DLD1 (cell line): ENCODE measurements around the gene GTF3C1.

ENCODE experiments used
- in situ Hi-C: cut with HindIII; loops from 2 replicates; pipeline ENCODE4 v1.10.0; 2017; ENCODE audit warnings: low sequenced_read_pairs

The GTF3C1 gene

GRCh38 chr16:27522173-27522707 lies 27.5 kb downstream of the GTF3C1 start:
- in situ Hi-C loops, result no loop called here

GRCh38 chr16:27520982-27521673 lies 28.6 kb downstream of the GTF3C1 start:
- in situ Hi-C loops, result no loop called here

- in situ Hi-C loops, result no loop called here
Observed at GRCh38 chr16:27518226-27518625, 31.5 kb downstream of the GTF3C1 start.

DNA sequence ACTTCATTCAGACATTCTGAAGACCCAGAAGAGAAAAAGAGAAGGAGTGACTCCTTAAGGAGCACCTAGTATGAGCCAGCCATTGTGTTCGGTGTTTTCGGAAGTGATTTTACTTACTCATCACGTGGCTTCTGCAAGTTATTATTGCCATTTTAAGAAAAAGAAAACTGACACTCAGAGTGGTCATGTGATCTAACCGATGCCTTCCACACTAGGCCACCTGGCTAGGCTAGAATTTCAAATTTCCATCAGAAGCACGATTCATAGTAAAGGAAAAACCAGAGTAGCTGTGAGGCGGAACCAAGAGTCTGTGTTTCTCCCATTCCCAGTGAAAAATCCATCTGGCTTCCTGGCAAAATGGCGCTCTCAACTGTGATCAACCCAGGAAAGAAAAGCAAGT lies 32.0 kb downstream of the GTF3C1 start:
- in situ Hi-C loops, result no loop called here

- in situ Hi-C loops, result no loop called here
Observed at GRCh38 chr16:27516365-27516764, 33.3 kb downstream of the GTF3C1 start.

DNA sequence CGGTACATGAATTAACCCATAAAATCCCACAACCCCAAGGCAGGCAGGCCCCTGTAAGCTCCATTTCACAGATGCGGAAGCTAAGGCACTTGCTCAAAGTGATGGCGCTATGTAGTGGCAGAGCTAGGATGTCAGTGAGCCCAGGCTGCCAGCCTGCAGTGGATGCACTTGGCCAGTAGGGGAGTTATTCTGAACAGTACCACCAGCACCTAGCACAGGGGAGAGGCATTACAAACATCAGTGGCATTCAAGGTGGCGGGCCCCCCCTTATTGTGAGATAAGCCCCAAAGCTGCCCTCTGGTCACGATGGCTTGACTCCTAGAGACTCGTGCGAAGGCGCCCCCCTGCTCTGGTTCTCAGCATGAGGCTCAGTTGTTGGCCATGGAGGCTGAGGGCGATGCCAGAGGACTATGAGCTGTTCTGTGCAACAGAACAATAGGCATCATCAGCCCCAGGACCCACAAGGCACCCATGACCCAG lies 33.8 kb downstream of the GTF3C1 start:
- in situ Hi-C loops, result no loop called here

DNA sequence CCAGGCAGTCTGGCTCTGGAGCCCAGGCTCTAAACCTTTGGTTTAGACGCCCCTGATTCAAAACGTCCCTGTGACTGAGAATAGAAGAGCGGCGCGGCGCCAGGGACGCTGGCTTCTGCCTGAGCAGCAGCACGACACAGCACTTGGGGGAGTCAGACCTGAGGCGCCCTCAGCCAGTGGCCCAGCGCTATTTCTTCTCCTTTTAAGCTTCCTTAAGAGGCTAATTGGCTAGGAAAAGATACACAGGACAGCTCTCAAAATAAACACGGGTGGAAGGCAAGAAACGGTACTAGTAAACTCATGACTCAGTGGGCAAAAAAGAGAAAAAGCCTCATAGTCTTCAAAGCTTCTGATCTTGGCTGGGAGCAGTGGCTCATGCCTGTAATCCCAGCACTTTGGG lies 34.9 kb downstream of the GTF3C1 start:
- in situ Hi-C loops, result no loop called here

- in situ Hi-C loops, result no loop called here
Observed at GRCh38 chr16:27511657-27512448, 37.9 kb downstream of the GTF3C1 start.

GRCh38 chr16:27508476-27508875 lies 41.2 kb downstream of the GTF3C1 start:
- in situ Hi-C loops, result no loop called here

DNA sequence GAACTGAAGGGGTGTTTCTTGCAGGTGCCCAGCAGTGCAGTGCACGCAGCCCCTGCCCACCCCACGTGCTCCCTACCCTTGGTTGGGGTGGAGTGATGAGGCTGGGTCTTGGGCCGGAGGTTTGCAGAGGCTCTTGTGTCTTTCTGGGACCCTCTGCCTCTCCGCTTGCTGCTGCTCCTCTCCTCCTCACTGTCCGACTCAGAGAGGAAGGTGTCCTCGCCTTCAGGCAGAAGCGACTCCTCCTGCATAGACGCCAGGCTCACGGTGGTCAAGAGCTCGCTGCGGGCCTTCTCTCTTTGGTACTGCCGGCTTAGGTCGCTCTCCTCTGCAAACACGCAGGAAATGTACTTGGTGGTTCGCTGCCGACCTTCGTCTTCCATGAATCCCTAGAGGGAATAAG lies 42.9 kb downstream of the GTF3C1 start:
- in situ Hi-C loops, result no loop called here

GRCh38 chr16:27505297-27506236 lies 44.1 kb downstream of the GTF3C1 start:
- in situ Hi-C loops, result no loop called here

GRCh38 chr16:27503662-27504061 lies 46.1 kb downstream of the GTF3C1 start:
- in situ Hi-C loops, result no loop called here

GRCh38 chr16:27500801-27501200 lies 48.9 kb downstream of the GTF3C1 start:
- in situ Hi-C loops, result no loop called here

DNA sequence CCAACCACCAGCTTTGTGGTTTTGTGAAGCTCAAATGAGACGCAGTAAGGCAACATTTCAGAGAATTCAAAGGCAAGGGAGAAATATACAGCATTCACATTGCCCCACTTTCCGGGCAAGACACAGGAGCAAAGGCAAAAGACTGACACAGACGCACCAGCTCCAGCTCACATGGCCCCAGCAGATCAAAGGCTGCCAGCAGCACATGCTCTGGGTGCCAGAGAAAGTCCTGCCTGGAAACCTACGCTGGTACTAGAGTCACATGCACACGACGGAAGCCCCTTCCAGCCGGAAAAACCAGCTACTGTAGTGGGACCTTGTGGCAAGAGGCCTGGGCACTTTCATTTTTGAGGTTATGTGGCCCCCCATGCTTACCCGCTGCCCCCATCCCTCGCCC lies 50.1 kb downstream of the GTF3C1 start:
- in situ Hi-C loops, result no loop called here

DNA sequence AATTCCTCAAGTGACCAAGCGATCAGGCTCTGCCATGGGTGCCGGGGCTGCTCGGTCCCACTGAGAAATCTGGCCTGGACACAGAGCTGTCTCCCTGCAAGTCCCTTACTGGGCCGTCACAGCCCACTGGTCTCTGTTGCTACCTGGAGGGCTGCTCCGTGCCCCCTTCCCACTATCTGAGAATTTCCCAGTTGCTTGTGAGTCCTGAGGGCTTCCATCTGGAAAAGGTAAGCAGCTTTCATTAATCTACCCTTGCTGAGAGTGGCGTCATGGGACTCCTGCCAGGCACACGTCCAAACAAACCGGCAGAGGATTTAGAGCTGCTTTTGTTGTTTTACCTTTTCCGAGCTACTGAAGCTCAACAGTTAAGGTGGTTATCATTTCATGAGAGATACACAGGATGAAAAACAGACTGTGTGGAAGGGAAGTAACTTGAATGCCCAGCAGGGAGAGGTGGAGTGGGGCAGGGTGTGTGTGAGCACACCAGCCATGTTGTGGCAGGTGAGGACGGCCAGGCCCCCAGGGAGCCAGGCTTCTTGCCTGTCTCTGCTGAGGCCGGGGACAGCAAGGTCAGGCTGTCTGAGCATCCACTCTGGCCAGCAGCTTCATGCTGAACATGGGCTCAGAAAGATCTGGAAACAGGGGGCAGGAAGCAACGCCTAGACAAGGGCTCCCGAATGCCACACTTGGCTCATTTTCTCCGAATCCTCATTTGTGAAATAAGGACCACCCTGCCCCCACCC lies 50.6 kb downstream of the GTF3C1 start:
- in situ Hi-C loops, result no loop called here

GRCh38 chr16:27498031-27498825 lies 51.5 kb downstream of the GTF3C1 start:
- in situ Hi-C loops, result no loop called here

- in situ Hi-C loops, result no loop called here
Observed at GRCh38 chr16:27495191-27495590, 54.5 kb downstream of the GTF3C1 start.

- in situ Hi-C loops, result no loop called here
Observed at GRCh38 chr16:27492588-27492979, 57.1 kb downstream of the GTF3C1 start.

GRCh38 chr16:27491894-27492587 lies 57.7 kb downstream of the GTF3C1 start:
- in situ Hi-C loops, result no loop called here
